HG03442 (cell line): ENCODE measurements around the gene GALNT9.
"Not testable (repeated sequence)": the region's sequence is repeated elsewhere in the genome, so short reads cannot be mapped to it uniquely, and the experiment has no call there.

Experiments used
- ATAC-seq: cut with Tn5 transposase; IDR thresholded peaks from one replicate; pipeline ENCODE4 v1.9.1; 2021; ENCODE audit warnings: mild to moderate bottlenecking, moderate library complexity; ENCODE audit not compliant: unreplicated experiment

GALNT9 gene

DNA sequence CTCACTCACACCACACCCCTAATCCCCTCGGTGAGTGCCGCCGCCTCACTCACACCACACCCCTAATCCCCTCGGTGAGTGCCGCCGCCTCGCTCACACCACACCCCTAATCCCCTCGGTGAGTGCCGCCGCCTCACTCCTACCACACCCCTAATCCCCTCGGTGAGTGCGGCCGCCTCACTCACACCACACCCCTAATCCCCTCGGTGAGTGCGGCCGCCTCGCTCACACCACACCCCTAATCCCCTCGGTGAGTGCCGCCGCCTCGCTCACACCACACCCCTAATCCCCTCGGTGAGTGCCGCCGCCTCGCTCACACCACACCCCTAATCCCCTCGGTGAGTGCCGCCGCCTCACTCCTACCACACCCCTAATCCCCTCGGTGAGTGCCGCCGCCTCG lies 179.9 kb downstream of the GALNT9 start:
- not testable (repeated sequence) for ATAC-seq

DNA sequence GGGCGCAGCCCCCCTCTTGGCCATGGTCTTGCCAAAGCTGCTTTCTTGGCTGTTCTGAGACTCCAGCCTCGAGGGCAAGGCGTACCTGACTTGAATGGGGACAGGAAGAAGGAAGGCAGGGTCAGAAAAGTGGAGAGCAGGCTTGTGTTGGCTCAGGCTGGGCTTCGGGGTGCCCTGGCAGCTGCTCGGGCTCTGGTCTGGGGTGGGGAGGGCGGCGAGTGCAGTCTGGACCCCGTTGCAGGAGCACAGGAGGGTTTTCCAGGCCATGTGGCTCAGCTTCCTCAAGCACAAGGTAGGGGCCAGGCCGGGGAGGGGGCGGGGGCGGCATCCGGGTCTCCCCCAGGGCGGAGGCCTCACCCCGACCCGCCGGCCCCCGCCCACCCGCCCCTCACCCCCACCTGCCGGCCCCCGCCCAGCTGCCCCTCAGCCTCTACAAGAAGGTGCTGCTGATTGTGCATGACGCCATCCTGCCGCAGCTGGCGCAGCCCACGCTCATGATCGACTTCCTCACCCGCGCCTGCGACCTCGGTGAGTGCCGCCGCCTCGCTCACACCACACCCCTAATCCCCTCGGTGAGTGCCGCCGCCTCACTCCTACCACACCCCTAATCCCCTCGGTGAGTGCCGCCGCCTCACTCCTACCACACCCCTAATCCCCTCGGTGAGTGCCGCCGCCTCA lies 180.9 kb downstream of the GALNT9 start:
- no peak for ATAC-seq

DNA sequence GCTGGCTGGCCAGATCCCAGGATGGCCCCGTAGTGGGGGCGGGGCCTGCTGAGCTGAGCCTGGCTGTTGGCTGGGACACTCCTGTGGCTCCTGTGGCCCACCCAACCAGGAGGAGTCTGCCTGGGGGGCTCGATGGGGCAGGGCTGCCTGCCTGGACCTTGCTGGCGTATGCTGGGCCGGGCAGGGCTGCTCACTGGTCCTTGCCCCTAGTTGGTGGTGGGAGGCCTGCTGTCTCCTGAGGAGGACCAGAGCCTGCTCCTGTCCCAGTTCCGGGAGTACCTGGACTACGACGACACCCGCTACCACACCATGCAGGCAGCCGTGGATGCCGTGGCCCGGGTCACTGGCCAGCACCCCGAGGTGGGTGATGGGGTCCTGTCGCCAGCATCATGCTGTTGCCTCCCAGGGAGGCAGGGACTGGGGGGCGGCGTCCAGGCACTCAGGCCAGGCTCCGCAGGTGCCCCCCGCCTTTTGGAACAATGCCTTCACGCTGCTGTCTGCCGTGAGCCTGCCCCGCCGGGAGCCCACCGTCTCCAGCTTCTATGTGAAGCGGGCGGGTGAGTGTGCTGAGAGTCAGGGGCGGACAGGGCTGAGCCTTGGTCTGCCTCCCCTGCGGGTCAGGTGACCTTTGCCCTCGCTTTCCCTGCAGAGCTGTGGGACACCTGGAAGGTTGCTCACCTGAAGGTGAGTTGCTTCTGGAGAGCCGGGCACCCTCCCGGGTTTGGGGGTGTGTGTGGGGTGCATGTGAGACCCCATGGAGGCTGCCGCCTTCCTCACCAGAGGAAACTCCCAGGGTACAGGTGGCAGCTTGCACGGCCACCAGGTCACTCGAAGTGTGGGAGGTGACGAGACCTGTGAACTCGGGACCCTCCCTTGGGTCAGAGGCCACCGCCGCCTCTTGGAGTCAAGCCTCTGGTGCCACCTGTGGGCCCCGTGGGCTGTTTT lies 181.7 kb downstream of the GALNT9 start:
- ATAC-seq = no peak

DNA sequence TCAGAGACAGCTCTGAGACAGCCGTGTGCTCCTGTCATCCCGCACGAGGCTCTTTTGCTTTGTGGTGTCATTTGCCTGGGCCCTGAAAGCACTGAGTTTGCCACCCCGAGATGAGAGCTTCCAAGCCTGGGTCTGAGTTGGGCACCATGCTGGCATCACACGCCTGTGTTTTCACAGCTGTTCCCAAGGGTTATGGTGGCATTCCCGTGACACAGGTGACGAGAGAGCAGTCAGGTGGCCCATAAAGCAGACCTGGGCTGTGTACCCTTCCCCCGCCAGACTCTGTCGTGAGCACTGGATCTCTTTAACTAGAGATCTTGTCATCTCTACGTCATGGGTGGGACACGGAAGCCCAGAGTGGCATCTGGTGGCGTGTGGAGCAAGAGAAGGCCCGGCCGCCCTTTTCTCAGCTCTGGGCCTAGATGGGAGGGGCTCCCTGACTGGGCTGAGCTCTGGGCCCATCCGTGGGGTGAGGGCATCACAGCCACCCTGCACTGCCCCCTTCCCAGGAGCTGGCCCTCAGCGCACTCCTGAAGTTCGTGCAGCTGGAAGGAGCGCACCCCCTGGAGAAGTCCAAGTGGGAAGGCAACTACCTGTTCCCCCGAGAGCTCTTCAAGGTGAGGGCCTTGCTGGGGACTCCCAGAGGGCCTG lies 182.5 kb downstream of the GALNT9 start:
- ATAC-seq = no peak
